GM12878 (cell line): Measurements from ENCODE around the gene FCGR1A. TPM values are rescaled to one million over a fixed set of nuclear protein-coding genes. Genes with fewer than 3 reads are reported as not detected.

ENCODE experiments used
- ATF7 ChIP-seq: fragments of 450-650 bp; IDR thresholded peaks from 2 replicates; pipeline ENCODE4 v1.6.1; 2016; ENCODE audit warnings: low read depth, mild to moderate bottlenecking
- BACH1 ChIP-seq: fragments of 450-650 bp; IDR thresholded peaks from 2 replicates; pipeline ENCODE4 v1.6.1; 2017; ENCODE audit warnings: mild to moderate bottlenecking, borderline replicate concordance
- CBFB ChIP-seq: IDR thresholded peaks from 2 replicates; pipeline ENCODE4 v1.6.1; 2016; ENCODE audit warnings: antibody characterized with exemption, low read depth
- CREB1 ChIP-seq: IDR thresholded peaks from 2 replicates; pipeline ENCODE4 v1.6.1; 2012; ENCODE audit warnings: low read depth, mild to moderate bottlenecking, inconsistent platforms
- PML ChIP-seq: IDR thresholded peaks from 2 replicates; pipeline ENCODE4 v1.6.1; 2012; ENCODE audit warnings: low read length, inconsistent platforms
- POLR2A ChIP-seq: IDR thresholded peaks from 2 replicates; pipeline ENCODE4 v1.6.1; 2011; ENCODE audit warnings: low read depth, mild to moderate bottlenecking, low read length
- POLR2AphosphoS2 ChIP-seq: IDR thresholded peaks from 2 replicates; pipeline ENCODE4 v1.6.1; 2011; ENCODE audit warnings: low read depth, mild to moderate bottlenecking, low read length, improper control_type of control experiment, moderate library complexity
- POLR2AphosphoS5 ChIP-seq: IDR thresholded peaks from 2 replicates; pipeline ENCODE4 v1.6.1; 2011; ENCODE audit warnings: mild to moderate bottlenecking, low read length, inconsistent platforms
- RUNX3 ChIP-seq: IDR thresholded peaks from 2 replicates; pipeline ENCODE4 v1.6.1; 2012; ENCODE audit warnings: low read length, inconsistent platforms
- SMAD1 ChIP-seq: fragments of 450-650 bp; IDR thresholded peaks from 2 replicates; pipeline ENCODE4 v1.6.1; 2018; ENCODE audit warnings: mild to moderate bottlenecking, low read depth; ENCODE audit not compliant: partially characterized antibody
- SMAD5 ChIP-seq: IDR thresholded peaks from 2 replicates; pipeline ENCODE4 v1.6.1; 2016; ENCODE audit warnings: antibody characterized with exemption, low read depth
- TCF3 ChIP-seq: IDR thresholded peaks from 2 replicates; pipeline ENCODE4 v1.6.1; 2012; ENCODE audit warnings: low read depth, mild to moderate bottlenecking, low read length, borderline replicate concordance; ENCODE audit not compliant: insufficient read depth
- ZBED1 ChIP-seq: IDR thresholded peaks from 2 replicates; pipeline ENCODE4 v1.6.1; 2016; ENCODE audit warnings: borderline replicate concordance
- polyA plus RNA-seq, 11 experiments: library from polyadenylated mRNA; depleted of rRNA in 4 of 11; unstranded in 6 of 11; stranded (reverse) in 5 of 11; fragments of >200 nt; fragmentation: Nextera tagmentation in 4 of 11; fragmentation: Illumina TruSeq in 1 of 11; extraction: Ambion mirVana in 4 of 11; extraction: Trizol in 1 of 11; gene quantifications; 1 replicate in 1 of 11; 2 replicates in 10 of 11; pipeline versions ENCODE4 v1.2.1 to v1.2.3, GENCODE V29; 2011 to 2016; ENCODE audit warnings: inconsistent platforms in 2 of 11, missing spikeins in 2 of 11, low read depth in 1 of 11
- total RNA-seq, 4 experiments: library from RNA; depleted of rRNA in 3 of 4; stranded (reverse); fragments of >200 nt in 3 of 4; fragmentation: Illumina TruSeq in 1 of 4; extraction: Trizol in 1 of 4; gene quantifications; 2 replicates each; pipeline versions ENCODE4 v1.2.1 to v1.2.3, GENCODE V29; 2013 to 2021
- TF ChIP-seq, protein P1 (sequence below): fragments of 450-650 bp; formaldehyde crosslinking; IDR thresholded peaks from 2 replicates; pipeline ENCODE4 v1.4.0; 2020; ENCODE audit warnings: mild to moderate bottlenecking, moderate library complexity

Gene FCGR1A
- total and polyA plus RNA-seq, 10 of the 15 experiments (the other 5 are each of a cell fraction or from before 2014, with no cell fraction given): not detected

DNA sequence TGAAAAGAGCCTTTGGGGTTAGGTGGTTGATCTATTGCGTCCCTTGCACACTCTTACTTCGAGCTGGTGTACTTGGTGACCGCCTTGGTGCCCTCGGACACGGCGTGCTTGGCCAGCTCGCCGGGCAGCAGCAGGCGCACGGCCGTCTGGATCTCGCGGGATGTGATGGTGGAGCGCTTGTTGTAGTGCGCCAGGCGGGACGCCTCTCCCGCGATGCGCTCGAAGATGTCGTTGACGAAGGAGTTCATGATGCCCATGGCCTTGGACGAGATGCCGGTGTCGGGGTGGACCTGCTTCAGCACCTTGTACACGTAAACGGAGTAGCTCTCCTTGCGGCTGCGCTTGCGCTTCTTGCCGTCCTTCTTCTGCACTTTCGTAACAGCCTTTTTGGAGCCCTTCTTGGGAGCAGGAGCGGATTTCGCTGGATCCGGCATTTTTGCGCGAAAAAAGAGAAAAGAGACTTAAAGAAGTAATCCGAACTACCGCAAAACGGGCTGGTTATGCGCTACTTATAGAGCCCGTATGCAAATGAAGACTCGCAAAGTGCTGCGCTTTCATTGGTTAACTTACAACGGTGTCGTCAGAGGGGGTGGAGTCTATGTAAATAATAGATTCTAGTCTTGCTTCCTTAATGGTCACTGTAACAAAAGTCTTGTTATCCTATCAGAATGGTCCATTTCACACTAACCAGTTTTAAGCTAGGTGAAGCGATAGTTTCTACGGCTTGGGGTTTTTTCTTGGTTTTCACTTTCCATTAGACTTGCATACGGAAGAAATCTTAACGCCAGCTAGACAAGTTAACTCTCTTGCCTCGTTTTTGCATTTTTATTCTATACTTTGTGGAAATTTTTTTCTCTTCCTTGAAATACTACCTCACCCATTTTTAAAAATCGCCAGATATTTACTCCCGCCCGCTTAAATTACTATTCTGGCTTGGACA is 29.7 kb downstream of the FCGR1A start (continued):
- TF ChIP-seq, protein P1, sequence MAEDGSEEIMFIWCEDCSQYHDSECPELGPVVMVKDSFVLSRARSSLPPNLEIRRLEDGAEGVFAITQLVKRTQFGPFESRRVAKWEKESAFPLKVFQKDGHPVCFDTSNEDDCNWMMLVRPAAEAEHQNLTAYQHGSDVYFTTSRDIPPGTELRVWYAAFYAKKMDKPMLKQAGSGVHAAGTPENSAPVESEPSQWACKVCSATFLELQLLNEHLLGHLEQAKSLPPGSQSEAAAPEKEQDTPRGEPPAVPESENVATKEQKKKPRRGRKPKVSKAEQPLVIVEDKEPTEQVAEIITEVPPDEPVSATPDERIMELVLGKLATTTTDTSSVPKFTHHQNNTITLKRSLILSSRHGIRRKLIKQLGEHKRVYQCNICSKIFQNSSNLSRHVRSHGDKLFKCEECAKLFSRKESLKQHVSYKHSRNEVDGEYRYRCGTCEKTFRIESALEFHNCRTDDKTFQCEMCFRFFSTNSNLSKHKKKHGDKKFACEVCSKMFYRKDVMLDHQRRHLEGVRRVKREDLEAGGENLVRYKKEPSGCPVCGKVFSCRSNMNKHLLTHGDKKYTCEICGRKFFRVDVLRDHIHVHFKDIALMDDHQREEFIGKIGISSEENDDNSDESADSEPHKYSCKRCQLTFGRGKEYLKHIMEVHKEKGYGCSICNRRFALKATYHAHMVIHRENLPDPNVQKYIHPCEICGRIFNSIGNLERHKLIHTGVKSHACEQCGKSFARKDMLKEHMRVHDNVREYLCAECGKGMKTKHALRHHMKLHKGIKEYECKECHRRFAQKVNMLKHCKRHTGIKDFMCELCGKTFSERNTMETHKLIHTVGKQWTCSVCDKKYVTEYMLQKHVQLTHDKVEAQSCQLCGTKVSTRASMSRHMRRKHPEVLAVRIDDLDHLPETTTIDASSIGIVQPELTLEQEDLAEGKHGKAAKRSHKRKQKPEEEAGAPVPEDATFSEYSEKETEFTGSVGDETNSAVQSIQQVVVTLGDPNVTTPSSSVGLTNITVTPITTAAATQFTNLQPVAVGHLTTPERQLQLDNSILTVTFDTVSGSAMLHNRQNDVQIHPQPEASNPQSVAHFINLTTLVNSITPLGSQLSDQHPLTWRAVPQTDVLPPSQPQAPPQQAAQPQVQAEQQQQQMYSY (CRISPR knock-in tag): peak; percentile 91
- TF ChIP-seq POLR2AphosphoS5 (peak; percentile 74), PML (peak; percentile 83), CREB1 (peak; percentile 61), RUNX3 (peak; percentile 35), BACH1 (peak; percentile 11; the same call in 1 of the 2 replicates), CBFB (peak; percentile 62), TCF3 (peak; percentile 57; the same call in 1 of the 2 replicates), POLR2AphosphoS2 (0 out of 2 replicates have a peak, but pooled peaks have one; percentile 43), SMAD5 (peak; percentile 50), SMAD1 (peak; percentile 67), POLR2A (peak; percentile 68), ZBED1 (peak; percentile 78; the same call in 1 of the 2 replicates), ATF7 (peak; percentile 39)
